BE2C (cell line): ENCODE data around the gene CHL1.

Source experiments
- DNase-seq: peaks from one replicate; pipeline ENCODE4 v3.0.0-alpha.2; 2020
- H3K27me3 ChIP-seq: fragments of 250-450 bp; sonication (Bioruptor Pico); 2 replicates; pipeline ENCODE4 v1.5.1; 2020; ENCODE audit warnings: mild to moderate bottlenecking
- H3K36me3 ChIP-seq: fragments of 250-450 bp; sonication (Bioruptor Pico); 2 replicates; pipeline ENCODE4 v1.5.1; 2020; ENCODE audit warnings: mild to moderate bottlenecking
- H3K4me1 ChIP-seq: fragments of 250-450 bp; sonication (Bioruptor Pico); 2 replicates; pipeline ENCODE4 v1.5.1; 2020
- H3K4me3 ChIP-seq: 2 replicates; pipeline ENCODE4 v1.5.1; 2011; ENCODE audit warnings: low read depth, low read length
- H3K9me3 ChIP-seq: fragments of 250-450 bp; sonication (Bioruptor Pico); 2 replicates; pipeline ENCODE4 v1.5.1; 2020
- CTCF ChIP-seq: IDR thresholded peaks from 2 replicates; pipeline ENCODE4 v1.5.1; 2012; ENCODE audit warnings: mild to moderate bottlenecking, low read depth, low read length

Gene CHL1

GRCh38 chr3:418239-418929 is 221.8 kb downstream of the CHL1 start:
- H3K27me3 ChIP-seq, result no peaks in the 10 kb centered on the region
- H3K4me1 ChIP-seq, result no peaks in the 10 kb centered on the region
- H3K9me3 ChIP-seq, result no peaks in the 10 kb centered on the region
- TF ChIP-seq CTCF, result no peak
- no peak overlapping the region for H3K4me3 ChIP-seq
- H3K36me3 ChIP-seq, result no peaks in the 10 kb centered on the region
- no peak for DNase-seq

GRCh38 chr3:420584-420983 is 224.0 kb downstream of the CHL1 start:
- Histone ChIP-seq H3K4me3 (no peak overlapping the region), H3K9me3 (no peaks in the 10 kb centered on the region), H3K27me3 (no peaks in the 10 kb centered on the region), H3K4me1 (no peaks in the 10 kb centered on the region), H3K36me3 (no peaks in the 10 kb centered on the region)
- no peak for TF ChIP-seq CTCF
- no peak for DNase-seq

- DNase-seq, result no peak
- H3K9me3 ChIP-seq, result no peaks in the 10 kb centered on the region
- H3K27me3 ChIP-seq, result no peaks in the 10 kb centered on the region
- no peak for TF ChIP-seq CTCF
- no peak overlapping the region for H3K4me3 ChIP-seq
- no peaks in the 10 kb centered on the region for H3K4me1 ChIP-seq
- no peaks in the 10 kb centered on the region for H3K36me3 ChIP-seq
These were observed 228.5 kb downstream of the CHL1 start for GRCh38 chr3:425079-425478.

- Histone ChIP-seq H3K27me3 (no peaks in the 10 kb centered on the region), H3K4me3 (no peak overlapping the region), H3K9me3 (no peaks in the 10 kb centered on the region), H3K4me1 (no peaks in the 10 kb centered on the region), H3K36me3 (no peaks in the 10 kb centered on the region)
- DNase-seq, result no peak
- TF ChIP-seq CTCF, result no peak
These were observed 229.5 kb downstream of the CHL1 start for GRCh38 chr3:426072-426471.

- Histone ChIP-seq H3K4me3 (no peak overlapping the region), H3K9me3 (no peaks in the 10 kb centered on the region), H3K4me1 (no peaks in the 10 kb centered on the region), H3K27me3 (no peaks in the 10 kb centered on the region), H3K36me3 (no peaks in the 10 kb centered on the region)
- no peak for TF ChIP-seq CTCF
- DNase-seq, result no peak
These were observed 230.6 kb downstream of the CHL1 start for GRCh38 chr3:427128-427527.

GRCh38 chr3:430186-430585 is 233.6 kb downstream of the CHL1 start:
- Histone ChIP-seq H3K27me3 (no peaks in the 10 kb centered on the region), H3K36me3 (no peaks in the 10 kb centered on the region), H3K4me3 (no peak overlapping the region), H3K9me3 (no peaks in the 10 kb centered on the region), H3K4me1 (no peaks in the 10 kb centered on the region)
- DNase-seq, result no peak
- no peak for TF ChIP-seq CTCF
